Measurements from ENCODE around the gene DPY19L3.

DNA sequence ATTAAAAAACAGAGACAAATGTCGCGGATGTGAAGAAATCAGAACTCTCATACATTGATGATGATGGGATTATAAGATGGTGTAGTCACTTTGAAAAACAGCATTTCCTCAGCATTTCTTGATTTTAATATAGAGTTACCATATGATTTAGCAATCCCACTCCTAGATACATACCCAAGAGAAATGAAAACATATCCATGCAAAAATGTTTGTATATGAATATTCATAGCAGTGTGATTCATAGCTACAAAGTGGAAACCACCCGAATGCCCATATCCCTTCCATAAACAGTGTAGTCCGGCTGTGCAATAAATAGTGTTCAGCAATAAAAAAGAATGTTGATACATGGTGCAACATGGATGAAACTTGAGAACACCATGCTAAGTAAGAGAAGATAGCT, 44.6 kb downstream of the DPY19L3 start:
- TF ChIP-seq, protein P1, sequence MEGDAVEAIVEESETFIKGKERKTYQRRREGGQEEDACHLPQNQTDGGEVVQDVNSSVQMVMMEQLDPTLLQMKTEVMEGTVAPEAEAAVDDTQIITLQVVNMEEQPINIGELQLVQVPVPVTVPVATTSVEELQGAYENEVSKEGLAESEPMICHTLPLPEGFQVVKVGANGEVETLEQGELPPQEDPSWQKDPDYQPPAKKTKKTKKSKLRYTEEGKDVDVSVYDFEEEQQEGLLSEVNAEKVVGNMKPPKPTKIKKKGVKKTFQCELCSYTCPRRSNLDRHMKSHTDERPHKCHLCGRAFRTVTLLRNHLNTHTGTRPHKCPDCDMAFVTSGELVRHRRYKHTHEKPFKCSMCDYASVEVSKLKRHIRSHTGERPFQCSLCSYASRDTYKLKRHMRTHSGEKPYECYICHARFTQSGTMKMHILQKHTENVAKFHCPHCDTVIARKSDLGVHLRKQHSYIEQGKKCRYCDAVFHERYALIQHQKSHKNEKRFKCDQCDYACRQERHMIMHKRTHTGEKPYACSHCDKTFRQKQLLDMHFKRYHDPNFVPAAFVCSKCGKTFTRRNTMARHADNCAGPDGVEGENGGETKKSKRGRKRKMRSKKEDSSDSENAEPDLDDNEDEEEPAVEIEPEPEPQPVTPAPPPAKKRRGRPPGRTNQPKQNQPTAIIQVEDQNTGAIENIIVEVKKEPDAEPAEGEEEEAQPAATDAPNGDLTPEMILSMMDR (conservative IDR thresholded peaks at IDR 0.05 in 1 of 2, IDR thresholded peaks at IDR 0.05 in 1 of 2; ENCODE audit: extremely low read depth in 1 of 2, insufficient read depth in 1 of 2, low read depth in 1 of 2, low read length in 2 of 2): no peak
- no peak for TF ChIP-seq EZH2 (IDR thresholded peaks at IDR 0.05; ENCODE audit: borderline replicate concordance, low read length)
